Measurements from ENCODE around the gene CPVL. TPM values are rescaled to one million over a fixed set of nuclear protein-coding genes. Genes with fewer than 3 reads are reported as not detected.
A peak's percentile ranks its signal among the peaks of the same experiment; 100 is the strongest.

Gene CPVL
- total RNA-seq, 3 donors from 2014 or later: 11.4 to 44.2 (median 13.4) TPM

DNA sequence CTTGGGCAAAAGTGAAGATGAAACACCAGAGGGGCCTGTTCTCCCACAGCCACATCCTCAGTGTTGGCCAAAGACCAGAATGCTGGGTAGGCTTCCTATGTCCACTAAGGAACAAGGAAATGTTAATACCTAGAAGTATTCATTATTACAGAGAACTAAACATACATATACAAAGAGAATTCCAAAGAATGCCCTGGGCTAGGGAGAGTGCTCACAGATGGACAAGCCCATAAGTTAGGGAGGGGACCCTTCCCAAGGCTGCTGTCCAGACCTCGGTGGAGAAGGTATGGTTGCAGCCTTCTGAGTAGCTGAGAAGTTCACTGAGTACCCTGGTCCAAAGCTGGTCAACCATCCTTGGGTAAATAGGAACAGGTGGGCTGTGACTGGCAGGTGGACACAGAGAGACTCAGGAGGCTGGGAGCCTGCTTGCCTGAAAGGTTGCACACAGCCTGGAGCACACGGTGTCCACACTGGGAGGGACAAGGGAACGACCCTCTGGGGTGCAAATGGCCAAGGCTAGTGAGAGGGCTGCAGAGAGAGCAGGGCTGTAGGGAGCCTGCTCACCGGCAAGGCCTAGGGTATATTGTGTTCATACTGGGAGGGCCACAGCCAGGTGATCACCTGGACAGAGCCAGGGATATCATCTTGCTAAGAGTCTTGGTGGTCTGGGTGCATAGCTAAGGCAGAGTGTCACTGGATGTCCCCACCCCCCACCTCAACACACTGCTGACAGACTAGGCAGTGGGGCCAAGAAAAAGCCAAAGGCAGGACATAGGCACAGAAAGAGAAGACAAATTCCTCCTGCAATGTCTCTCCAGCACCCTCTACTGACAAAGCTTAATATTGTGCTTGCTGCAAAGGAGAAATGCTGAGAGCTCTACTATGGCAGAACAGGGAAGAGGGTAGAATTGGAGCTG, 40.3 kb downstream of the CPVL start:
- Histone ChIP-seq H3K27ac (peak overlapping the region in 1 of 2 donors; percentile 11), H3K4me3 (no peak overlapping the region), H3K9me3 (no peaks in the 10 kb centered on the region), H3K36me3 (no peaks in the 10 kb centered on the region), H3K4me1 (peaks cover 0 to 7% of the 10 kb centered on the region in 2 donors), H3K27me3 (no peaks in the 10 kb centered on the region)
- DNase-seq (ENCODE audit: low spot score in 2 of 2): peak in 1 of 2 donors; percentile 52
- TF ChIP-seq POLR2A (IDR thresholded peaks at IDR 0.05): no peak
- TF ChIP-seq, protein P1, sequence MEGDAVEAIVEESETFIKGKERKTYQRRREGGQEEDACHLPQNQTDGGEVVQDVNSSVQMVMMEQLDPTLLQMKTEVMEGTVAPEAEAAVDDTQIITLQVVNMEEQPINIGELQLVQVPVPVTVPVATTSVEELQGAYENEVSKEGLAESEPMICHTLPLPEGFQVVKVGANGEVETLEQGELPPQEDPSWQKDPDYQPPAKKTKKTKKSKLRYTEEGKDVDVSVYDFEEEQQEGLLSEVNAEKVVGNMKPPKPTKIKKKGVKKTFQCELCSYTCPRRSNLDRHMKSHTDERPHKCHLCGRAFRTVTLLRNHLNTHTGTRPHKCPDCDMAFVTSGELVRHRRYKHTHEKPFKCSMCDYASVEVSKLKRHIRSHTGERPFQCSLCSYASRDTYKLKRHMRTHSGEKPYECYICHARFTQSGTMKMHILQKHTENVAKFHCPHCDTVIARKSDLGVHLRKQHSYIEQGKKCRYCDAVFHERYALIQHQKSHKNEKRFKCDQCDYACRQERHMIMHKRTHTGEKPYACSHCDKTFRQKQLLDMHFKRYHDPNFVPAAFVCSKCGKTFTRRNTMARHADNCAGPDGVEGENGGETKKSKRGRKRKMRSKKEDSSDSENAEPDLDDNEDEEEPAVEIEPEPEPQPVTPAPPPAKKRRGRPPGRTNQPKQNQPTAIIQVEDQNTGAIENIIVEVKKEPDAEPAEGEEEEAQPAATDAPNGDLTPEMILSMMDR (IDR thresholded peaks at IDR 0.05): peak; percentile 54 to 86 (median 79)
- TF ChIP-seq POLR2AphosphoS5 (IDR thresholded peaks at IDR 0.05): peak in 1 of 3 donors; percentile 49
- intact Hi-C loops (cut with DNase I; ENCODE audit: low total_unique reads): no loop called here

DNA sequence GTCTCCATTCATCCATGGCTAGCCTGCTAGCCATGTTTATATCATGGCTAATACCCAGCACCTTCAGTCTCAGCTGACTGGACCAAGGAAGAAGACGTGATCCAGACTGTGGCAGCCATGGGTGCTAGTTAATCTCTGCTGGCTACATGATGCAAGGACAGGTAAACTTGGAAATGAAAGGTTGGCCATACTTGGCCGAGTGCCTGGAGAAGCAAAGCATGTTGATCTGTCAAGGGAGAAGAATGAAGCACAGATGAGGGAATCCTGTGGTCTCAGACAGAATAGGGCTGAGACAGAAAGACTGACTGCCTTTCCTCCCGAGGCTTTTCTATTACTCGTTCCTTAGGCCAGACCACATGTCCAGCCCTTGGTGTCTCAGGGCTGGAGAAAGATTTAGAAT, 41.1 kb downstream of the CPVL start:
- H3K27me3 ChIP-seq: no peaks in the 10 kb centered on the region
- no peaks in the 10 kb centered on the region for H3K9me3 ChIP-seq
- H3K4me1 ChIP-seq: peaks cover 0 to 7% of the 10 kb centered on the region in 2 donors
- H3K27ac ChIP-seq: peak overlapping the region in 1 of 2 donors; percentile 11
- intact Hi-C loops (cut with DNase I; ENCODE audit: low total_unique reads): no loop called here
- TF ChIP-seq POLR2A (IDR thresholded peaks at IDR 0.05): no peak
- TF ChIP-seq, protein P1 (IDR thresholded peaks at IDR 0.05): no peak
- TF ChIP-seq POLR2AphosphoS5 (IDR thresholded peaks at IDR 0.05): no peak
- H3K4me3 ChIP-seq: no peak overlapping the region
- H3K36me3 ChIP-seq: no peaks in the 10 kb centered on the region
- peak in 1 of 2 donors; percentile 23 for DNase-seq (ENCODE audit: low spot score in 2 of 2)

DNA sequence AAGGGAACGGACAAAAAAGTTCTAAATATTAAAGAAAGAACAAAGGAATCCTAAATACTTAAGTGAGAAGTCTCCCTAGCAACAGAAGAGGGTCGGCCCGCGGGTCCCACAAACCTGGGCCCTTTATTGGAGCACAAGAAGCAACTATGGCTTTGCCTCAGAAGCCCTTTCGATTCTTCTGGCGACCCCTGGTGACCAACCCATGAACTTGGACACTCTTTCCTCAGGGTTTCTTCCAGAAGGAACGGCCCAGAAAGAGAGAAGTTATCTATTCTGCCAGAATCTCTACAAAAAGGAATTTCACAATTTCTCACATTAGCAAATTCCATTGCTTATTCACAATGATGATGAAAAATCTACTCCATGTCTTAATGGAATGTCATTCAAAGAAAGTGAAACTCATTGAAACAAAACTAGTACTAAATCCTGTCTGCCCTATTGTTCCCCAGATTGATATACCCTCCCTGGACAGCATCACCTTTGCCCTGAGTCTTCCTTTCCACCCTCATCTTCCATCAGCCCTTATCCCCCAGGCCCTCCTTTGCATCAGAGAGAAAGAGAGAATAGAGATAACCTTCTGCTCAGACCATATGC, 43.7 kb downstream of the CPVL start:
- Histone ChIP-seq H3K36me3 (no peaks in the 10 kb centered on the region), H3K27ac (no peak overlapping the region), H3K4me3 (no peak overlapping the region), H3K27me3 (no peaks in the 10 kb centered on the region), H3K4me1 (no peaks in the 10 kb centered on the region), H3K9me3 (no peaks in the 10 kb centered on the region)
- intact Hi-C loops (cut with DNase I; ENCODE audit: low total_unique reads): no loop called here
- DNase-seq (ENCODE audit: low spot score in 2 of 2): peak; percentile 37 to 66
- TF ChIP-seq POLR2A (IDR thresholded peaks at IDR 0.05): no peak
- peak in 1 of 3 donors; percentile 38 for TF ChIP-seq POLR2AphosphoS5 (IDR thresholded peaks at IDR 0.05)
- TF ChIP-seq, protein P1 (IDR thresholded peaks at IDR 0.05): peak; percentile 31 to 81 (median 70)

DNA sequence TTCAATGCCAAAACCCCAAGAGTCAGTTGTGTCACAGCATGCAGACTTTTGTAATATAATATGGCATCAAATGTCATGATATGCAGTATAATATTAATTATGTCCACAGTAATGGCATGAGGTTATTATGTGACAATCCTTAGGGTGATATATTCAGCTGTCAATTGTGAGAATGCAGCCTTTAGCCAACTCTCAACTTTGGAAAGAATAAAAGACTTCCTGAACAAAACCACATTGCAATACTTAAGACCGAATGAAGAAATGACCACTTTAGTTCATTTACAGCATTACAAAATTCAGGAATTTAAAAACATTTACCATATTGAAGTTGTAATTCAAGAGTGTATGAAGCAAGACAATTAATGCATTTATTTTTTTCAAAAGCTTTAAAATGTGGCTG, 45.4 kb downstream of the CPVL start:
- intact Hi-C loops (cut with DNase I; ENCODE audit: low total_unique reads): no loop called here
- Histone ChIP-seq H3K4me1 (no peaks in the 10 kb centered on the region), H3K4me3 (no peak overlapping the region), H3K36me3 (no peaks in the 10 kb centered on the region), H3K27me3 (no peaks in the 10 kb centered on the region), H3K27ac (peak overlapping the region in 1 of 2 donors; percentile 62), H3K9me3 (no peaks in the 10 kb centered on the region)
- no peak for DNase-seq (ENCODE audit: low spot score in 2 of 2)
- TF ChIP-seq POLR2AphosphoS5 (IDR thresholded peaks at IDR 0.05) (no peak), POLR2A (IDR thresholded peaks at IDR 0.05) (no peak)
- TF ChIP-seq, protein P1 (IDR thresholded peaks at IDR 0.05): no peak

All from breast epithelium (tissue), 4 donors.